ENCODE data around the gene HSD17B12.

DNA sequence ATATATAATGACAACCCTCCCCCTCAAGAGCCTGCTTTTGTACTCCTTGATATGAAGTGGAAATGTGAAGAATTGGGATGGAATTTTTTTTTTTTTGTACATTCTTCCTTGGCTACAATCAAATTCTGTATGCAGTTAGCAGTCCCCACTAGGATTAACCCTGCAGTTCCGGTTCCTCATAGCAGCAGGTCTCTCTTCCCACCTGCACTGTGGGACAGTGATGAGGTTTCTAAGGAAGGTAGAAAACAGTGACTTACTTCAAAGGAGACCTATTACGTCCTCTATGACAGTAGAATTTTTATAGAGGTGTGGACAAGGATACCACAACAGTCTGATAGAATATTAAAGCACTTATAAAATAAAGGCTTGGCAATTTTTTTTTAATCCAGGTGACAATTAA lies 153.7 kb downstream of the HSD17B12 start:
- TF ChIP-seq POLR2AphosphoS5 (IDR thresholded peaks at IDR 0.05) (no peak), EP300 (IDR thresholded peaks at IDR 0.05) (no peak)
- TF ChIP-seq, protein P1, sequence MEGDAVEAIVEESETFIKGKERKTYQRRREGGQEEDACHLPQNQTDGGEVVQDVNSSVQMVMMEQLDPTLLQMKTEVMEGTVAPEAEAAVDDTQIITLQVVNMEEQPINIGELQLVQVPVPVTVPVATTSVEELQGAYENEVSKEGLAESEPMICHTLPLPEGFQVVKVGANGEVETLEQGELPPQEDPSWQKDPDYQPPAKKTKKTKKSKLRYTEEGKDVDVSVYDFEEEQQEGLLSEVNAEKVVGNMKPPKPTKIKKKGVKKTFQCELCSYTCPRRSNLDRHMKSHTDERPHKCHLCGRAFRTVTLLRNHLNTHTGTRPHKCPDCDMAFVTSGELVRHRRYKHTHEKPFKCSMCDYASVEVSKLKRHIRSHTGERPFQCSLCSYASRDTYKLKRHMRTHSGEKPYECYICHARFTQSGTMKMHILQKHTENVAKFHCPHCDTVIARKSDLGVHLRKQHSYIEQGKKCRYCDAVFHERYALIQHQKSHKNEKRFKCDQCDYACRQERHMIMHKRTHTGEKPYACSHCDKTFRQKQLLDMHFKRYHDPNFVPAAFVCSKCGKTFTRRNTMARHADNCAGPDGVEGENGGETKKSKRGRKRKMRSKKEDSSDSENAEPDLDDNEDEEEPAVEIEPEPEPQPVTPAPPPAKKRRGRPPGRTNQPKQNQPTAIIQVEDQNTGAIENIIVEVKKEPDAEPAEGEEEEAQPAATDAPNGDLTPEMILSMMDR (IDR thresholded peaks at IDR 0.05) = no peak
